GM12865 (cell line): ENCODE results near the gene SIMC1.
A peak's percentile ranks its signal among the peaks of the same experiment; 100 is the strongest.

Experiments
- DNase-seq: peaks from one replicate; pipeline ENCODE4 v3.0.0; 2010; ENCODE audit warnings: low read depth
- H3K4me3 ChIP-seq: 2 replicates; pipeline ENCODE4 v1.5.1; 2011; ENCODE audit warnings: mild to moderate bottlenecking, low read depth, low read length, control low read depth
- CTCF ChIP-seq: IDR thresholded peaks from 2 replicates; pipeline ENCODE4 v1.5.1; 2011; ENCODE audit warnings: low read length, control low read depth, low read depth, inconsistent platforms; ENCODE audit not compliant: insufficient read depth; ENCODE audit errors: missing control alignments

The SIMC1 gene

GRCh38 chr5:176317534-176318374 lies 79.5 kb downstream of the SIMC1 start:
- H3K4me3 ChIP-seq = no peak overlapping the region
- no peak for DNase-seq
- no peak for TF ChIP-seq CTCF

GRCh38 chr5:176319827-176320554 lies 81.8 kb downstream of the SIMC1 start:
- H3K4me3 ChIP-seq = no peak overlapping the region
- TF ChIP-seq CTCF = no peak
- peak; percentile 3 for DNase-seq

- H3K4me3 ChIP-seq = no peak overlapping the region
- no peak for TF ChIP-seq CTCF
- no peak for DNase-seq
Observed at GRCh38 chr5:176320577-176320976, 82.4 kb downstream of the SIMC1 start.

- DNase-seq = no peak
- no peak overlapping the region for H3K4me3 ChIP-seq
- no peak for TF ChIP-seq CTCF
Observed at GRCh38 chr5:176334031-176334770, 96.0 kb downstream of the SIMC1 start.

- no peak for DNase-seq
- H3K4me3 ChIP-seq = no peak overlapping the region
- TF ChIP-seq CTCF = no peak
Observed at GRCh38 chr5:176337913-176338312, 99.7 kb downstream of the SIMC1 start.

- no peak for TF ChIP-seq CTCF
- no peak for DNase-seq
- no peak overlapping the region for H3K4me3 ChIP-seq
Observed at GRCh38 chr5:176339304-176339703, 101.1 kb downstream of the SIMC1 start.
